Measurements from ENCODE around the gene RAB12.
"Not testable (repeated sequence)": the region's sequence is repeated elsewhere in the genome, so short reads cannot be mapped to it uniquely, and the experiment has no call there.

The RAB12 gene

DNA sequence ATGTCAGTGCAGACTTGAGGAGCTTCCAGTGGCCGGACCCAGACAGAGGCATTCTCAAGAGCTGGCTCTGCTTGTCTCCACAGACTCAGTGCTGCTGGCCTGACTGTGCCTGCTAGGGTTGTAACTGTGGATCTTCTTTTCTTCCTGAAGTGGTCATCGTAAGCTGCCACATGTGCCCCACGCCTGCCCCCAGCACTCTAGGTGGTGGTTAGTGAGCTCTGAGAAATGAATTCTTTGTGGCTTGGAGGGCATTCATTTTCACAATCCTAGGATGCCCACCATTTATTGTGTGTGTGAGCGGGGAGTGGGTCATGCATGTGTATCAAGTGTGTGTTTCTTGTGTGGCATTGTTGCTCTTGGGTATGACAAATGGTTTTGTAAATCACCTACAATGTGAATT is 23.1 kb downstream of the RAB12 start:
- TF ChIP-seq CTCF (IDR thresholded peaks at IDR 0.05) = no peak
- Histone ChIP-seq H3K36me3 (ENCODE audit: control insufficient read depth, insufficient read depth, low read length) (no peaks in the 10 kb centered on the region), H3K27ac (no peak overlapping the region)

GRCh38 chr18:8634508-8634907 is 25.3 kb downstream of the RAB12 start:
- H3K36me3 ChIP-seq (ENCODE audit: control insufficient read depth, insufficient read depth, low read length) = no peaks in the 10 kb centered on the region

More for the DNA sequence above, 23.1 kb downstream of the RAB12 start:
- Histone ChIP-seq H3K27me3 (ENCODE audit: control insufficient read depth, insufficient read depth, low read length) (no peaks in the 10 kb centered on the region), H3K79me2 (peaks cover 6% of the 10 kb centered on the region), H3K4me3 (ENCODE audit: low read depth, low read length) (no peak overlapping the region), H3K9me3 (ENCODE audit: control insufficient read depth, low read length) (no peaks in the 10 kb centered on the region), H3K9ac (no peak overlapping the region), H3K4me1 (no peaks in the 10 kb centered on the region), H2AFZ (no peak overlapping the region), H3K4me2 (ENCODE audit: low read length) (no peak overlapping the region)

DNA sequence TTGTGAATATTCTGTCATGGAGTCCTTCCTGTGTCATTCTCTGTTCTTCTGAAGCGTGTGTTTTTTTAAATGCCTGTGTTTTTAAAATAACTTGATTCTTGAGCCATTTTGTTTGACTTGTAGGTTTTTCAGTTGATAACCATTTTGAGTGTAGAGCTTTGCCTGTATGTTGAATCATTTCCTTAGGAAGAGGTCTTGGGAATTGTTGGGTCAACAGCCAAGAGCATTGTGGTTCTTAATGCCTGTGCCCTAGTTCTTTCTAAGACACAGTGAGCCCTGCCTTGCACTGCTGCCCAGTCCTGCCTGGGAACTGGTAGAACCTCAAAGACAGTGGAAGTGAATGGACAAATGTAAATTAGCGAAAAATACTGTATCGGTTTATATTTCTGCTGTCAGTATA is 25.9 kb downstream of the RAB12 start:
- no peaks in the 10 kb centered on the region for H3K9me3 ChIP-seq (ENCODE audit: control insufficient read depth, low read length)
- no peak overlapping the region for H2AFZ ChIP-seq
- H3K4me1 ChIP-seq = no peaks in the 10 kb centered on the region

More at GRCh38 chr18:8634508-8634907, 25.3 kb downstream of the RAB12 start:
- no peaks in the 10 kb centered on the region for H3K9me3 ChIP-seq (ENCODE audit: control insufficient read depth, low read length)
- no peak overlapping the region for H2AFZ ChIP-seq
- no peak overlapping the region for H3K27ac ChIP-seq
- peaks cover 6% of the 10 kb centered on the region for H3K79me2 ChIP-seq
- no peak overlapping the region for H3K9ac ChIP-seq
- no peaks in the 10 kb centered on the region for H3K27me3 ChIP-seq (ENCODE audit: control insufficient read depth, insufficient read depth, low read length)
- H3K4me1 ChIP-seq = no peaks in the 10 kb centered on the region
- no peak overlapping the region for H3K4me3 ChIP-seq (ENCODE audit: low read depth, low read length)
- H3K4me2 ChIP-seq (ENCODE audit: low read length) = no peak overlapping the region
- TF ChIP-seq CTCF (IDR thresholded peaks at IDR 0.05) = no peak

DNA sequence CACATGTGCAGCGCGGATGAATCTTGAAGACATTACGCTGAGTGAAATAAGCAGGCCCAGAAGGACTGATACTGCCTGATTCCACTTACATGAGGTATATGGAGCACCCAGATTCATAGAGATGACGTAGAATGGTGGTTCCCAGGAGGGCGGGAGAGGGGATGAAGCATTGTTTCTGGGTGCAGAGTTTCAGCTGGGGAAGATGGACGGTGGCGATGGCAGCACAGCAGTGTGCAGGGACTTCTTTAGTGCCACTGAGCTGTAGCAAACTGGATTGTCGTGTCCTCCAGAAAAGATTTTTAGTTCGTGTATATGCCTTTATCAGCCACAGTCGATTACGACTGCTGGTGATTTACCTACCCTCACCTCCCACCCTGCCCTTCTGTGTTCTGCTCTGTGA is 30.5 kb downstream of the RAB12 start:
- Histone ChIP-seq H3K9me3 (ENCODE audit: control insufficient read depth, low read length) (no peaks in the 10 kb centered on the region), H3K27me3 (ENCODE audit: control insufficient read depth, insufficient read depth, low read length) (no peaks in the 10 kb centered on the region), H3K4me2 (ENCODE audit: low read length) (no peak overlapping the region), H3K27ac (no peak overlapping the region), H3K9ac (no peak overlapping the region), H3K4me1 (peaks cover 3% of the 10 kb centered on the region), H2AFZ (no peak overlapping the region), H3K79me2 (no peaks in the 10 kb centered on the region), H3K36me3 (ENCODE audit: control insufficient read depth, insufficient read depth, low read length) (no peaks in the 10 kb centered on the region), H3K4me3 (ENCODE audit: low read depth, low read length) (no peak overlapping the region)
- no peak for TF ChIP-seq CTCF (IDR thresholded peaks at IDR 0.05)

More for the DNA sequence above, 25.9 kb downstream of the RAB12 start:
- no peak overlapping the region for H3K4me3 ChIP-seq (ENCODE audit: low read depth, low read length)
- peaks cover 6% of the 10 kb centered on the region for H3K79me2 ChIP-seq
- no peak overlapping the region for H3K9ac ChIP-seq
- no peak overlapping the region for H3K4me2 ChIP-seq (ENCODE audit: low read length)
- no peak for TF ChIP-seq CTCF (IDR thresholded peaks at IDR 0.05)
- H3K27me3 ChIP-seq (ENCODE audit: control insufficient read depth, insufficient read depth, low read length) = no peaks in the 10 kb centered on the region
- no peak overlapping the region for H3K27ac ChIP-seq
- no peaks in the 10 kb centered on the region for H3K36me3 ChIP-seq (ENCODE audit: control insufficient read depth, insufficient read depth, low read length)

DNA sequence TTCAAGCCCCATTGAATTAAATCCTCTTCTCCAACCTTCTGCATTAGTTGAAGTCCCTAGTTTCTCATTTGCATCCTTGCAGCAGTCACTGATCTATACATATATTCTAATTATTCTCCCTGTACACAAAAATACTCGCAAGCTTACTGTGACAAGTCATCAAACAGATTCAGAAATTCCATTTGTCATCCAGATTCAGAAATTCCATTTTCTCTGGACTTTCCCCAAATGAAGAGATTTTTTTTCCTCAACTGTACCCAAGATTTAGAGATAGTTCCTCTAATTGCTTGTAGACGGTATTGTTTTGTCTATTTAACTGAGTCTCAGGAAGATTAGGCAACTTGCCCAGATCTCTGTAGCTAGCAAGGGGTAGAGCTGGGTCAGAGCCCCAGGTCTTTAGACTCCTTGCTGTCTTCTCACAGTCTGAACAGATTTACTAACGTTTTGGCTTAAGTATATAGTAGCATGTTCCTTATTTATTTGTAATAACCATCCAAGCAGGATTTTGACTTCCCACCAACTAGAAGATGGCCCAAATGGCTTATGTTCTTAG is 34.2 kb downstream of the RAB12 start:
- no peak overlapping the region for H3K27ac ChIP-seq
- no peak overlapping the region for H3K9ac ChIP-seq
- H3K4me1 ChIP-seq = peaks cover 3% of the 10 kb centered on the region

GRCh38 chr18:8647359-8647758 is 38.1 kb downstream of the RAB12 start:
- H3K4me1 ChIP-seq; H3K9ac ChIP-seq; H3K4me3 ChIP-seq (ENCODE audit: low read depth, low read length); H3K36me3 ChIP-seq (ENCODE audit: control insufficient read depth, insufficient read depth, low read length); H3K27ac ChIP-seq; H3K4me2 ChIP-seq (ENCODE audit: low read length); H3K79me2 ChIP-seq; H2AFZ ChIP-seq; H3K9me3 ChIP-seq (ENCODE audit: control insufficient read depth, low read length); H3K27me3 ChIP-seq (ENCODE audit: control insufficient read depth, insufficient read depth, low read length): not testable (repeated sequence)

More for the DNA sequence above, 34.2 kb downstream of the RAB12 start:
- Histone ChIP-seq H3K4me2 (ENCODE audit: low read length) (peak overlapping the region; percentile 16), H3K9me3 (ENCODE audit: control insufficient read depth, low read length) (no peaks in the 10 kb centered on the region), H2AFZ (no peak overlapping the region), H3K36me3 (ENCODE audit: control insufficient read depth, insufficient read depth, low read length) (no peaks in the 10 kb centered on the region), H3K27me3 (ENCODE audit: control insufficient read depth, insufficient read depth, low read length) (no peaks in the 10 kb centered on the region), H3K79me2 (no peaks in the 10 kb centered on the region), H3K4me3 (ENCODE audit: low read depth, low read length) (no peak overlapping the region)
- TF ChIP-seq CTCF (IDR thresholded peaks at IDR 0.05) = no peak

DNA sequence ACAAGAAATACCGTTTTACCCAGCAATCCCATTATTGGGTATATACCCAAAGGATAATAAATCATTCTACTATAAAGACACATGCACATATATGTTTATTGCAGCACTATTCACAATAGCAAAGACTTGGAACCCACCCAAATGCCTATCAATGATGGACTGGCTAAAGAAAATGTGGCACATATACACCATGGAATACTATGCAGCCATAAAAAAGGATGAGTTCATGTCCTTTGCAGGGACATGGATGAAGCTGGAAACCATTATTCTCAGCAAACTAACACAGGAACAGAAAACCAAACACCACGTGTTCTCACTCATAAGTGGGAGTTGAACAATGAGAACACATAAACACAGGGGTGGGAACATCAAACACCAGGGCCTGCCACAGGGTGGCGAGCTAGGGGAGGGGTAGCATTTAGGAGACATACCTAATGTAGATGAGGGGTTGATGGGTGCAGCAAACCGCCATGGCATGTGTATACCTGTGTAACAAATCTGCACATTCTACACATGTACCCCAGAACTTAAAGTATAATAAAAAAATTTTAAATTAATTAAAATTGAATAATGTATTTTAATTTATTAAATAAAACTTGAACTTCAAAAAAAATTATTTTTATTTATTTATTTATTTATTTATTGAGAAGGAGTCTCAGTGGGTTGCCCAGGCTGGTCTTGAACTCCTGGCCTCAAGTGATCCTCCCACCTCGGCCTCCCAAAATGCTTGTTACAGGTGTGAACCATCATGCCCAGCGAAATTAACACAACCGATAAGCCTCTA is 42.4 kb downstream of the RAB12 start:
- H3K9me3 ChIP-seq (ENCODE audit: control insufficient read depth, low read length) = not testable (repeated sequence)

More for the DNA sequence above, 42.4 kb downstream of the RAB12 start:
- not testable (repeated sequence) for H3K4me2 ChIP-seq (ENCODE audit: low read length); H3K79me2 ChIP-seq; H3K27me3 ChIP-seq (ENCODE audit: control insufficient read depth, insufficient read depth, low read length); H3K4me3 ChIP-seq (ENCODE audit: low read depth, low read length); H3K9ac ChIP-seq; H3K36me3 ChIP-seq (ENCODE audit: control insufficient read depth, insufficient read depth, low read length); H3K27ac ChIP-seq; H3K4me1 ChIP-seq; H2AFZ ChIP-seq

All from parathyroid adenoma (tissue), 2 donors.